ENCODE data around the gene COL4A3.
"Not testable (repeated sequence)": the region's sequence is repeated elsewhere in the genome, so short reads cannot be mapped to it uniquely, and the experiment has no call there.

The COL4A3 gene

DNA sequence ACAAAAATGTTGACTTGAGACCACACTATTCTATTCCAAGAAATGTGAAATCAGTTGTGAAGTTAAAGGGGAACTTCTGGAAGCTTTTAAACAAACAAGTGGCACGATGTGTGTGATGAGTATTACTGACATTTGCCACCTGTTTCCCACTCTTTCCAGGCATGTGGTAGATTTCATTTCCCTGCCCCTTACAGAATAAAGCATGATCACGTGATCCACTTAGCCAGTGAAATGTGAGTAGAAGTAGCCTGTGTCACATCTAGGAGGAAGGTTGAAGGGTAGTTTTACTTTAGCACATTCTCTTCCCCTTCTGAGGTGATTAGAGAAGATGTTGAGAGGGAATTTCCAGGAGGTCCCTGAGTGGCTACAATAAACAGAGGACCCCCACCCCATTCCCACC is 4.3 kb upstream of the COL4A3 start:
- no peak for DNase-seq

DNA sequence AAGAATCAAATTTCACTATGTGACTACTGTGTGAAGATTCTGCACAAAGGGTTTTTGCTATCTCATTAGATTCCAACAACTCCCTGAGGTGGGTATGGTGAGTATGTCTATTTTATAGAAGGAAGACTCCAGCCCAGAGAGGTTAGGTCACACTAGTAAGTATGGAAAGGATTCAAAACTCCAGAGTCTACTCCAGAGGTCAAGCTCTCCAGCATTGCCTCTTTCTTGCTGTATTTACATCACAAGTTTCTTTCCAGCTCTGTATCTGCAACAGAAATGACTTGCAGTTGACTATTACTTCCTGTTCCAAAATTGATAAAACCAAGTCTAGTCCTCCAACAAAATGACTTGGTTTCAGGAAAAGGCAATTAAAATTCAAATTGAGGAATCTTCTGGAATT is 2.5 kb upstream of the COL4A3 start:
- no peak for DNase-seq

DNA sequence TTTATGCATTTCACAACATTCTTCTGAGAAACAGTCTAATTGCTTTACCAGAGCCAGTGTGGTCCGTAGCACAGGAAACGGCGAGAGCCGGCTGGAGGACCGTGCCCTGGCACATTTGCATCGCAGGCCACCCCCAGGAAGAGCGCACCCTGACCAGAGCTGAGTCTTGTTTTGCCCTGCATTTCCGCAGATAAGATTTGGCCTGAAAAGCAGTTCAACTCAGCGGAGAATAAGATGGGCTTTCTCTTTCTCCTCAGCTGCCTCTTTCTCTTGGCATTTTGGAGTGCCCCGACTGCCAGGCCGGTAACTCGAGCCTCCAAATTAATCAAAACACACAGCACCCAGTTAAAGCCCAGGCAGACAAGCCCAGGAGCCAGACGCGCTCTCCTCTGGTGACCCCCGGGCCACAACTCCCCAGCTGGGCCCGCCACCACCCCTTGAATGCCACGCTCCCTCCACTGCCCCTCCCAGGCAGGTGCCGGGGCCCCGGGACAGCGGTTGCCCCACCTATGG is 883 bp upstream of the COL4A3 start:
- DNase-seq, result no peak

DNA sequence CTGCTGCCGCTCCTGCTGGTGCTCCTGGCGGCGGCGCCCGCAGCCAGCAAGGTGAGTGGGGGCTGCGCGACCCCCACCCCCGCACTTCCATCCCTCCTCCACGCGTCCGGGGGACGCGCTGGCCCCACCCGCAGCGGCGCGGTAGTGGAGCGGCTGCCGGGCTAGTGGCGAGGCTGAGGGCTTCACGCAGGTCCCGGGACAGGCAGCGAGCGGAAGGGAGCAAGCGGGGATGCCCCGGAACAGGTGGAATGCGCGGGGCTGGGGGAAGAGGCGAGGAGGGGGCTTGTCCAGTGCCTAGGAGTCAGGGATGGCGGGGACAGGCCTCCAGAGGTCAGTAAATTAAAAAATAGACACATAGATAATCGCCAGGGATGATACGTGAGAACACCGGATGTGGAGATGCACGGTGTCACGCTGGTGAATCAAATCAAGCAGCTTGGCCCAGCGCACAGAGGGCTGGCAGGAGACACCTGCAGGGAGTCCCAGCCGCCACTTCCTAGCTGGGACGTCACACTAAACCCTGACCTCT is 403 bp downstream of the COL4A3 start:
- DNase-seq, result no peak

DNA sequence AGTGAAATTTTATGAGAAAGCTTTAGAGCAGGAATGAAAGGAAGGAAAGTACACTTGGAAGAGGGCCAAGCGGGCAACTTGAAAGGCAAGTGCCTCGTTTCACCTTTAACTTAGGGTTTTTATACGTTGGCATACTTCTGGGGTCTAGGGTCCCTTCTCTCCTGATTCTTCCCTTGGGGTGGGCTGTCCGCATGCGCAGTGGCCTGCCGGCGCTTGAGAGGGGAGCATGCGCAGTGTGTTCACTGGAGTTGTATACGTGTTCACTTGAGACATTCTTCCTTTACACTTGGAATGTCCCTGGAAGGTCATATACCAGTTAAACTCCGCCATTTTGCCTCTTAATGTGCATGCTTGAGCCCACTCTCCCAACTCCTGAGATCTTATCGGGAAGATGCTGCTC is 7.4 kb downstream of the COL4A3 start:
- not testable (repeated sequence) for DNase-seq

DNA sequence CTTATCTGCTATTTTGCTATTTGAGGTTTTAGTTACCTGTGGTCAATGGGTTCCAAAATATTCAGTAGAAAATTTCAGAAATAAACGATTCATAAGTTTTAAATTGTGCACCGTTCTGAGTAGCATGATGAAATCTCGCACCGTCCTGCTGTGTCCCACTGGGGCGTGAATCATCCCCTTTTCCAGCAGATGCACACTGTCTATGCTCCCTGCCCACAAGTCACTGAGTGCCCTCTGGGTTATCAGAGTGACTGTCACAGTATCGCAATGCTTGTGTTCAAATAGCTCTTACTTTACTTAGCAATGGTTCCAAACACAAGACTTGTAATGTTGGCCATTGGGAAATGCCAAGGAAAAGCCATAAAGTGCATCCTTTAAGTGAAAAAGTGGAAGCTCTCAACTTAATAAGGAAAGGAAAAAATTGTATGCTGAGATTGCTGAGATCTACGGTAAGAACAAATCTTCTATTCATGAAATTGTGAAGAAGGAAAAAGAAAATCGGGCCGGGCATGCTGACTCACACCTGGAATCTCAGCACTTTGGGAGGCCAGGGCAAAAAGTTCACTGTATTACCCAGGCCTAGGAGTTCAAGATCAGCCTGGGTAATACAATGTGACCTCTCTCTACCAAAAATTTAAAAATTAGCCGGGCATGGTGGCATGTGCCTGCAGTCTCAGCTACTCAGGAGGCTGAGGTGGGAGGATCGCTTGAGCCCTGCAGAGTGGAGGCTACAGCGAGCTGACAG is 13.3 kb downstream of the COL4A3 start:
- no peak for DNase-seq

DNA sequence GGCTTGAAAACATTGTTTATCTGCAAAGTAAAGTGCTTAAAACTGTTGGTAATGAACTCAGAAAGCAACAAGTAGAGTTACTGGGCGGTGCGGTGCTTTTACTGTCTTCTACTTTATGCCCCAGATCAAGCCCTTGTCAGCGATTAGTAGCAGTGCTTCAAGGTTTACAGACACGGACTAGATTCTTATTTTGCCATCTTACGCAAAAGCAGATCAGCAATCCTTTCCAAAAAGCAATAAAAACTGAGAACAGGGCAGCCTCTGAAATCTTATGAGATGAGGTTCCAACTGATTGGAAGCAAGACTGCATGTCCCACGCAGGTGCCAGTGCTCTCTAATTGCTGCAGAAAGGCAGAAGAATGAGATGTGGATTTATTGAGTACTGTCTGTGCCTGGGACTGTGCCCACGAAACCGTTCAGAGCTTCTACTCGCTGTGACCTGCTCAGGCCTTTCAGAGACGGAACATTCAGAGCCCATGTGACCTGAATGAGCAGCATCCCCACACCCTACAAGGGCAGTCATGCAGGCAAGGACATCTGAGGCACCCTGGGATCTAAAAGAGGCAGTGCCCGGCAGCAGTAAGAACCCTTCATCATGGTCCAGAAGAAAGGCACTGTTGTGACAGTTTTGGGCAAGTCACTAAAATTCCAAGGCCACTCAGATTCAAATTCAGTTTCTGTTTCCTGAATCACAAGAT is 15.7 kb downstream of the COL4A3 start:
- no peak for DNase-seq

DNA sequence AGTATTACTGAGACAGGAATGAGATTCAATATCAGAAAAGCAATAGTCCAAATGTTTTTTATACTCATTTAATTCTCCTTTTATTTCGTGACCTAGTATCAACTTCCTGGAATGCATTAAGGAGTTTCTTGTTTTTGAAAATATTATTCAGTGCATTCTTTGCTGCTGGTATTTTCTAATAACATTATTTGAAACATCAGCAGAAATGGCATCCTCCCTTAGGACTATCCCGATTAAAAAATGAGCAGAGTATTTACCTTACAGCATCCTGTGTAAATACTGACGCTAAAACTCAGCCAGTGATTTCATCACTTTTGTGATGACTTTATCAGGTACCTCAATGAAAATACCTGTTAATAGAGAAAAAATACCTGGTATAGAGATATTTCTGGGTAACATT is 16.3 kb downstream of the COL4A3 start:
- DNase-seq, result no peak

DNA sequence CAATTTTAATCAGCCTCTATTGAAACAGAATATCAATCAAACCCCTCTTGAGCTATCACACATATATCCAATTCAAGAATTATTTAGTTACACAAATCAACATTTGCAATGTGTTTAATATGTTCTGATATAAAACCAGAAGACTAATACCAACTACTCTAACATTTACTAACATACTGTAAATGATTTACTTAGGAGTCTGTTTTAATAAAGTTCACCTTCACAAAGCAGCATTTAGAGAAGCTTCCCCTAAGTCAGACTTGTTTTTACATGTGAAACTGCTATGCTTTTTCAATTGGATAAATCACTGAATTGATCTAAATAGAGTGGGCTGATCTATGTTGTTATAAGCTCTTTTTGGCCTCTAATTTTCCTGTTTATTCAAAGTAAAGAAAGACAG is 18.3 kb downstream of the COL4A3 start:
- DNase-seq, result no peak

DNA sequence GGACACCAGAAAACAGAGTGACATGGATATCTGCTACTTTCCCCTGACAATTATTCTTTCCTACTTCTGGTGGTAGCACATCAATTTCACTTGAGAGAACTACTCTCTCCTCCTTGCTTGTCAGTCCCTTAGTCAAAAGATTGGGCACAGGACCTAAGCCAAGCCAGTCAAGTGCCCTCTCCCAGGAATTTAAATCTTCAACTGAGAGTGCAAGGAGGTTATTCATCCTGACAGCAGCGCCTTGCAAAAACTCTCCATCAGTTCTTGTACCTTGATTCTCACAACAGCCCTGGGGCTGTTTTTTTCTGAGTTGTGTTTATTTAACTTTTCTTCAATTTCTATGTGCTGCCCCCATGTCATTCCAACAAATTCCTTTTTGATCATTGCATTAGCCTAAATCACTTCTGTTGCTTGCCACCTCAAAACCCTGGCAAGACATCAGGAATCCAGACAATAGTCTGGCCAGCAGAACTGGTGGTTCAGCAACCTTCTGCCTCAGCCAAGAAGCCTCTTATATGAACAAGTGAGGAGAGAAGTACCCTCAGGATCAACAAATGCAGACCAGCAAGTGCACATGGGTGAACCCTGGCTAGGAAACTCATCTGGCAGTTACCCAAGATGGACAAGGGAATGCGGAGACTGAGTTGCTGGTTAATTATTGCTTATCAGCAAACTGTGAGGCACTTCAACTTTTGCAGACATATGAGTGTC is 19.4 kb downstream of the COL4A3 start:
- no peak for DNase-seq

DNA sequence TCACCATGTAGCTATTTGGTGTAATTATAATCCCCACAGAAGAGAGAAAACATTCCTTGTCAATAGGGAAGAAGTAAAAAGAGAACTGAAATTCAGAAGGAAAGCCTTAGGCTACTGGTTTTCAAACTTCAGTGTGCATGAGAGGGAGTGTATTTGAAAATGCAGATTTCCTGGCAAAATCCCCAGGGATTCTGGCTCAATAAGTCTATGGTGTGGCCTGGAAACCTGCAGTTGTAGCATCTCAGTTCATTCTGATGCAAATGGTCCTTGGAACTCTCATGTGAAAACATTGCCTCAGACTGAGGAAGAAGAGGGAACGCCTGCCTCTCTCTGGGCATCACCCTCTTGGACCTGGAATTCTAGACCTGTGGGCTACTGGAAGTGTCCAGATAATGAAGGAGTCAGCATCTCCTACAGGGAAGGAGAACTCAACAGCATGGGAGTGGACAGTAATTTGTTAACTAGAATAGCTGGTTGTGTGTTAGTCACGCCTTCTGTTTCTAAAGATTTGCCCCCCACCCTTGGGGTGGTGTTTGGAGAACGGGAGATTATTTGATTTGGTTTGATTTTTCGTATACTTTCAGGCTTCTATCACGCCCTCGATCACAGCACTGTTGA is 21.3 kb downstream of the COL4A3 start:
- no peak for DNase-seq

DNA sequence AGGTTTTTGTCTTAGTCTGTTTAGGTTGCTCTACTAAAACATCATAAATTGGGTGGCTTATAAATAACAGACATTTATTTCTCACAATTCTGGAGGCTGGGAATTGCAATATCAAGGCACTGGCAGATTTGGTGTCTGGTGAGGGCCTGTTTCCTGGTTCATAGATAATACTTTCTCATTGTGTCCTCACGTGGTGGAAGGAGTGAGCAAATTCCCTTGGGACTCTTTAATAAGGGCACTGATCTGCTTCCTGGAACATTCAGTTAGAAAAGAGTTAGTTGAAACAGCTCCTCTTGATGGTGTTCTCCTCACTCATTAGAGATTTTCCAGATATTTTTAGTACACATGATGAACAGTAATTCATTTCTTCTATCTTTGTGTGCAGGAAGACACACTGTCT is 22.3 kb downstream of the COL4A3 start:
- DNase-seq, result no peak

DNA sequence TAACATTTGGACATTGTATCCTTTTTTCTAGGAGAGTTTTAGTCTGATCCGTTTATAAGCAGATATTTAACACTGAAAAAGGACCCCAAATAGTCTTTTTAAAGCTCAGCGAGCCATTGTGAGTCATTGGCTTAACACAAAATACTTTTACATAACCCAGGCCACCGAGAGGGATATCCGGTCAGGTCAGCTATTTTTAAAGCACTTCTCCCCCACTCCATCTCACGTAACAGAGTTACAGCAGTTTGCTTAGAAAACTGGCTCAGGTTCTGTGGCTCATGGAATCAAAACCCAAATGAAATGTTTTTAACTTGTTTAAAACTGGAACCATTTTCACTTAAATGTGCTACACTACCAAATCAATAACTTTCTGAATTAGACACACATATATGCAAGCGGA is 23.9 kb downstream of the COL4A3 start:
- DNase-seq, result no peak

DNA sequence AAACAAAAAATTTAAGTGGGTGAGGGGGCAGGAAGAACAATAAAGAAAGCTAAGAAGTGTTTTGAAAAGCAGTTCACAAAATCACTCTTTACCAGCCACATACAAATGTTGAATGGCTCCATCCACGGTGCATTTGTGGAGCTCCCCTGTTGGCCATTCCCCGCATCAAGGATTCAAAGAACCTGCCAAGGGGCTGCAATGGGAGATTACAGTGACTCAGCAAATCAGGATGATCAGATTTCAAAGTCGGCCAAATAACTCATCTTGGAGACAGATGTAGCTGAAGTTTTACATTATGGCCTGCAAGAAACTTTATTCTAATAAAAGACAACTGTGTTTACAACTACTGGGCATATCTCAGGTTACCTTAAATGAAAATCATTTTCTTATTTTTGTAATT is 26.9 kb downstream of the COL4A3 start:
- no peak for DNase-seq

DNA sequence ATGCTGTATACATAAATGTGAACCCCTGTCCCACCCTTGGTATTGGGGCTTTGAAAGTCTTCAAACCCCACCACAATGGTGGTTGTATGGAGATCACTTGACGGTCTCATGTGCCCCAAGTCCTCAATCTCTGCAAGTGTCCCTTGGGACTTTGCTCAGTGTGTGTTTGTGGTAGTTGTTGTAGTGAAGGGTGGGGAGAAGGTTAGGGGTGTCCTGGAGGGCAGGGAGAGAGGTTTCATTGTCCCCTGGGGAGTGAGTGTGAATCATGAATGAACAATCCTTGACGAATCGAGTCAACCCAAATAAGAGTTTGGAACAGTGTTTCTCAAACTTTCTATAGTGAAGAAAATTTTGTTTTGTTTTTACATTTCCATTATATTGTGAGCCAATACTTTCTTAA is 28.1 kb downstream of the COL4A3 start:
- no peak for DNase-seq

DNA sequence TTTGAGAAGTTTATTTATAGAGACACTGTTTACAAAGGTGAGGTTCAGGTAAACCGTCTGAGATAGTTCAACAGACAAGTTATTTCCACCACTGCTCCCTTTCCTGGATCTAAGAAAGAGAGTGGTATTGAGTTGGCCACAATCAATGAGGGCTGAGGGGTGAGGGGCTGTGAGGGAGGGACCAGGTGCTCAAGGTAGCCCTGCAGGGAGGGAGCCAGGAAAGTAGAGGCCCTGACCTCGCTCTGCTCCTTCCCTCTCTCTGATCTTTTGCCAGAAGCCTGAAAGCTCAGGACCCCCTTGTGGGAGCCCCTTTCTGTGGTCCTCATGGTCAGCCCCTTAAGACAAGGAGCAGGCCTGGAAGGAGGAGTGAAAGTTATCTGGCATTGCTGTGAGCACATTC is 29.8 kb downstream of the COL4A3 start:
- DNase-seq, result no peak

DNA sequence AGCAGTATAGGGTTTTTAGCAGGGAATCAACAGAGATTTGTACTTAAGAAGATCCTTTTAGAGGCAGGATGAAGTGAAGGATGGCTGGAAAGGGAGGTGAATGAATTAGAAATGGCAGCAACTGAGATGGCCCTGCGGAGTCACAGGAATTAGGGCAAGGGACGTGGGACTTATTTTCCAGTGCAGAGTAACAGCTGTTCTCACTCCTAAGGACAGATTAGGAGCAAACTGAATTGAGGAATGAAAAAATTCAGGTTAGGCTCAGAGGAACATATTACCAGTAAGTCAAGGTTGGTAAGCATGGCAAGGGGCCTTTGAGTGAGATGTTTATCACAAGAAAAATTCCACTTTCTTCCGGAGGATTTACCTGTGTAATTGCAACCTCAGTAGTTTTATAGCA is 34.4 kb downstream of the COL4A3 start:
- no peak for DNase-seq

DNA sequence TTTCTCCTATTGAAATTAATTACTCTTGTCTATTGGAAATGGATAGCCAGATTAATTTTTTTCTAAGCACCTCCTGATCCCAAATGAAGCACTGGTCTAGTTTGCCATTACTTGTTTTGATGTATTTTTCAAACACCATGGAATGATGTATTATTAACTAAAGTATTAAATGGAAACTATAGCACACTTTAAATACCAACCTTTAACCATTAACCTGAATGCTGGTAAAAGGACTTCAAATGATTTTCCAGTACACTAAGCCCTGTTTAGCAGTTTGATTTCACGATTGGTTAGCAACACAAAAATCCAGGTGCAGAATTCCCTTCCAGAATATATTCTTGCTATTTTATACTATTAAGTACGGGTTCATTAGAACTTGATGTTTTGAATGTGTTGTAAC is 37.3 kb downstream of the COL4A3 start:
- DNase-seq, result no peak

DNA sequence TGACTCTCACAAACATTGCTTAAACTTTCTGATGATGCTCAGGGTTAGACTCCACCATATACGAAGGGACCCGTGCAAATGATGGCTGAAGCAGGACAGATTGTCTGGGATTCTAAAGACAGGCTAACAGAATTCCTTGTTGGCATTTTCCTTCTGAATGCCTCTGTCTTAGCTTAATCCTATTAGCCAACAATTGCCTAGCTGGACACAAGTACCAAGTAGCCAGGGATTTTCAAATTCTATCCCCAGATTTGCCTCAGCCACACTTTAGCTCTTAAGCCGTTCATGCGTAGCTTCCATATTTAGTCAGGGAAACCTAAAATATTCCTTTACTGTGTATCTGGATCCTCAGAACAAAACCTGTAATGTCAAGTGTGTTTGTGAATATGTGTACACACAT is 40.0 kb downstream of the COL4A3 start:
- DNase-seq, result no peak

DNA sequence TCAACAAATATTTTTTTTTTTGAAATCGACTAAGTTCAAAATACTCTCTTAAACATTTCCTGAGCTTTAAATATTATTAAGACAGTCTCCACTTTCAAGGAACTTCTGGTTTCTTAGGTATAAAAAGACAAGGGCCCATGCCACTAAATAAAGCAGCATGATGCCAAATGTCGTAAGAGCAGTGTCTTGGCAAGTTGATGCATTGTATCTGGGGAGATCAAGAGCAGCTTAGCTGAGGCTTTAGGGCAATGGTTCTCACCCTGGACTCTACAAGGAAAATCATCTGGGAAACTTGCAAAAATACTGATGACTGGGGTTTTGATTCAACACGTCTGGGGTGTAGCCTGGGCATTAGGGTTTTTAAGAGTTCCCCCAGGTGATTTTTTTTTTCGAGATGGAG is 41.3 kb downstream of the COL4A3 start:
- DNase-seq, result no peak

DNA sequence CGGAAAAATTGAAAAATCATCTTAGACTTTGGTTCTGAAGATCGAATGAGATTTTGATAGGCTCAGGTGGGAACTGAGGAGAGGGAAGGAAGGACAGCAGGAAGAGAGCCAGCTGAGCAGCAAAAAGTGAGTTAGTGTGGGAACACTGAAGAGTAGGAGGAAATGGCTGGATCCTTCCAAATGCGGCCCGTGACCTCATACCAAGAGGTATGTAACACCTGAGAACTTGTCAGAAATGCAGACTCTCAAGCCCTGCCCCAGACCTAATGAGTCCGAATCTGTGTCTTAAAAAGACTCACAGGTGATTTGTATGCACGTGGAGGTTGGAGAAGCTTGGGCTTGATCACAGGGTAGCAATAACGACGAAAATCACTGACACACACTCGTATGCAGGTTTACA is 42.0 kb downstream of the COL4A3 start:
- DNase-seq, result no peak

DNA sequence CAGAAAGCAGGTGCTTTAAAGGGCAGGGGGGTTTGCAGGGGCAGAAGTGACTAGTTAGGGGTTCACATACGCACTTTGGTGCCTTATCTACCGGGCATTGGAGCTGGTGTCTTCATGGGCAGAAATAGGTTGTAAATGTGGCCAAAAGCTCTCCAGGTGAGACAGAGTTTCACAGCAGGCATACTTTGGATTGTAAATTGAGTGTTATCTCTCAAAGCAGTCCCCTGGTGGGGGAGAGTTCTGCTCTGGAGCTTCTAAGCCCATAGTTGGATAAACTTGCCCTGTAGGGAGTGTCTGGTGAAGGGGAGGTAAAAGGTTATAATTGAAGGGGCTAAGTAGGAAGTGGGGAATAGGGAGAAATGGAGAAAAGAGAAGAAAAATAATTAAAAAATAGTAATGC is 43.1 kb downstream of the COL4A3 start:
- DNase-seq, result no peak

DNA sequence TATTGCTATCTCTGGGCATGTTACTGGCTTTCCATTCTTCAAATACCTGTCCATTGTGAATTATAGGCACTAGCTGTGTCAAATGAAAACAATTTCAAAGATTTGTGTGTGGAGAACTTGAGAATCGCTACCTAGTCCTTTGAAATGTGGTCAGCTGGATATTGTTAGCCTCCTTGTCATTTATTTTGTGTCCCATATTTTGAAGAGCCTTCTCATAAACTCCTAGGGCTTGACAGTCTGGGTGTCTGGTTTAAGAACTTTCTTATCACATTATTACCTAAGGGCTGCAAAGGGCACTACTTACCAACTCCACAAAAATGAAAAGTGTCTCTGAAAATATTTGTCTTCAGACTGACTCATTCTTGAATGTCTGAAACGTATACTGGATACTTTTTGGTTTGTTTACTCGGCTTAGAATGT is 50.2 kb downstream of the COL4A3 start:
- no peak for DNase-seq

All from cortex of kidney (tissue), 1 donor.